ENCODE results near the gene EHD2.
"Not testable (repeated sequence)": the region's sequence is repeated elsewhere in the genome, so short reads cannot be mapped to it uniquely, and the experiment has no call there.

EHD2 gene

GRCh38 chr19:47771291-47771690 is 58.1 kb downstream of the EHD2 start:
- DNase-seq (ENCODE audit: low spot score), result not testable (repeated sequence)

GRCh38 chr19:47776568-47776967 is 63.3 kb downstream of the EHD2 start:
- DNase-seq (ENCODE audit: low spot score), result peak; percentile 62

- DNase-seq (ENCODE audit: low spot score), result not testable (repeated sequence)
Observed at GRCh38 chr19:47777245-47778048, 64.2 kb downstream of the EHD2 start.

GRCh38 chr19:47778049-47778953 is 65.1 kb downstream of the EHD2 start, which contains the start of gene SELENOW:
TSS of gene SELENOW (plus strand) at chr19:47778703. CDS start at chr19:47778786, 83 bp downstream.
- peak; percentile 69 for DNase-seq (ENCODE audit: low spot score)

- DNase-seq (ENCODE audit: low spot score), result no peak
Observed at GRCh38 chr19:47778954-47779351, 65.7 kb downstream of the EHD2 start.

GRCh38 chr19:47779524-47780214 is 66.4 kb downstream of the EHD2 start:
- DNase-seq (ENCODE audit: low spot score), result no peak

- DNase-seq (ENCODE audit: low spot score), result no peak
Observed at GRCh38 chr19:47780215-47780551, 67.0 kb downstream of the EHD2 start.

GRCh38 chr19:47781590-47782262 is 68.5 kb downstream of the EHD2 start:
- DNase-seq (ENCODE audit: low spot score), result no peak

GRCh38 chr19:47786566-47786965 is 73.3 kb downstream of the EHD2 start:
- DNase-seq (ENCODE audit: low spot score), result no peak

GRCh38 chr19:47787307-47787706 is 74.1 kb downstream of the EHD2 start:
- not testable (repeated sequence) for DNase-seq (ENCODE audit: low spot score)

- not testable (repeated sequence) for DNase-seq (ENCODE audit: low spot score)
Observed at GRCh38 chr19:47789811-47790210, 76.6 kb downstream of the EHD2 start.

- peak; percentile 63 for DNase-seq (ENCODE audit: low spot score)
Observed at GRCh38 chr19:47790398-47790814, 77.2 kb downstream of the EHD2 start.

GRCh38 chr19:47792616-47793015 is 79.4 kb downstream of the EHD2 start:
- no peak for DNase-seq (ENCODE audit: low spot score)
